Neural progenitor cell (in vitro differentiated cells): ENCODE data around the gene VAT1L.
A peak's percentile ranks its signal among the peaks of the same experiment; 100 is the strongest.

Experiments
- CTCF ChIP-seq: fragments of 200-600 bp; sonication (generic); IDR thresholded peaks from 2 replicates; pipeline ENCODE4 v1.5.1; 2017; ENCODE audit warnings: antibody characterized with exemption, mild to moderate bottlenecking
- EZH2 ChIP-seq: fragments of 200-600 bp; sonication (generic); IDR thresholded peaks from 2 replicates; pipeline ENCODE4 v1.6.1; 2017; ENCODE audit warnings: antibody characterized with exemption, mild to moderate bottlenecking, moderate library complexity
- EZH2phosphoT487 ChIP-seq: fragments of 200-600 bp; sonication (generic); IDR thresholded peaks from 2 replicates; pipeline ENCODE4 v1.6.1; 2017; ENCODE audit warnings: antibody characterized with exemption

GRCh38 chr16:78005881-78006280, 217.5 kb downstream of the VAT1L start:
- TF ChIP-seq CTCF (peak; percentile 38), EZH2 (no peak), EZH2phosphoT487 (no peak)
